Epithelial cell of umbilical artery (primary cell): ENCODE measurements around the gene OR10G7. TPM values are rescaled to one million over a fixed set of nuclear protein-coding genes. Genes with fewer than 3 reads are reported as not detected.

Source experiments
- total RNA-seq: library from RNA; depleted of rRNA; stranded (reverse); fragments of >200 nt; gene quantifications from 2 replicates; pipeline ENCODE4 v1.2.3, GENCODE V29; 2014

Gene OR10G7
- not detected in 2 replicates for total RNA-seq

GRCh38 chr11:124041254-124041653, at the start of gene OR10G7:
OR10G7 (minus strand) TSS chr11:124041325; CDS start chr11:124039001, 2,324 bp downstream.

DNA sequence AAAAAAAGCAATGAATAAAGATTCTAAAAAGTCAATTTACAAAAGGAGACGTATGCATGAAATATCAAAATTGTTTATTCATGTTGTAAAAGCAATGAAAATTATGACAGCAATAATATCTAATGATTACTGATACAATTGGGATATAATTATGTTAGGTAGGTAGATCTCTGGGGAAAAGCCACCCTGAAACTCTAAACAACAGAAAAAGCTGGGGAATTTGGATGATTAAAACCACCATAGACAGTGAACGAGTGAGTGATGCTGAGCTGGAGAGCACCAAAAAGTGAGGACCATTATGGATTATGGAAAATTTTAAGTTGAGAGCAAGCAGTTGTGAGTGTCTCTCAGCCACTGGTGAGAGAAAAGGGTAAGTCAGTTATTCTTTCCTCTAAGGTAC, 14.6 kb downstream of the OR10G7 start, which contains the start of gene OR10G8:
Gene OR10G8 (plus strand): TSS at position 301 of the 400 bp plus-strand sequence. CDS start 2,825 bp downstream, outside the sequence.

DNA sequence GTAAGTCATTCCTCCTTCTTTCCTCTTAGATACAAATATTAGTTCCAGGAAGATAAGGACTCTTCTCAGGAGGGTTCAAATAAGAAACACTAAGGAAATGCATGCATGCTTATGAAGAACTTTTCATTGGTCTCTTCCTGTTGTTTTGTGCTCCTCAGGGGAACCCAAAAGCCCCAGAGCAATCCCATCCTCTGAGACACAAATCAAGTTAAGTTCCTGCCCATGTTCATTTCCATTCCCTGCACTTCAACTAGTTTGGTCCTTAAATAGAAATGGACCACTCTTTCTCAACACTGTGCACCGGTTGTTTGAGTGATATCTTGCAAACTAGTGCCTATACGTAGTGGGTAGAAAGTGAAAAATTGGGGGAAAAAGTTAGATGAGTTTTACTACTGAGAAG, 28.4 kb downstream of the OR10G7 start, which contains the start of gene OR10G4:
Gene OR10G4 (plus strand): TSS at position 301 of the 400 bp plus-strand sequence. CDS start 2,578 bp downstream, outside the sequence.

DNA sequence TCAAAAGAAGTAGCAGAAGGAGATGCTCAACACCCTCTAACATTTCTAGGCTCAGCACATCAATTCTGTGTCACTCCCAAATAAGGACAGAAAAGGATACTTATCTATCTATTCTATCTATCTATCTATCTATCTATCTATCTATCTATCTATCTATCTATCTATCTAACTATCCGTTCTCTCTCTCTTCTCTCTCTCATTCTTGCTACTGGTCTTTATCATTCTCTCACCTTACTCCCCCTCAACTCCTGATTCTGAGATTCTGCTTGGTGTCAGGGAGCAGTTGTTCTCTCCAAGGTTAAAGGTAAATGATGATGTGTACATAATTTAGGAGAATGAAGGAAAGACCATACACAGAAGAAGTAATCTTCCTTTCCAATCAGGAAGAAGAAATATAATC, 46.0 kb downstream of the OR10G7 start, which contains the start of gene OR10G6:
Gene OR10G6 (minus strand): TSS at position 43 of the 400 bp plus-strand sequence. CDS start 0 bp downstream, at position 43.

Other genes starting within 250 kb of the OR10G7 start
- gene OR6M1, start 235.0 kb downstream of the OR10G7 start, total RNA-seq, result not detected in 2 replicates
- gene TMEM225, start 155.7 kb downstream of the OR10G7 start, total RNA-seq, result not detected in 2 replicates
- under 0.01 TPM in 1 of 2 replicates, not detected in the other for gene OR8D4, start 139.2 kb downstream of the OR10G7 start, total RNA-seq
- gene OR4D5, start 101.7 kb downstream of the OR10G7 start, total RNA-seq, result not detected in 2 replicates
- gene OR6T1, start 97.5 kb downstream of the OR10G7 start, total RNA-seq, result not detected in 2 replicates
- gene OR10S1, start 63.5 kb downstream of the OR10G7 start, total RNA-seq, result not detected in 2 replicates
- not detected in 2 replicates for gene OR10G6, start 46.2 kb downstream of the OR10G7 start, total RNA-seq
- not detected in 2 replicates for gene OR10G4, start 28.3 kb downstream of the OR10G7 start, total RNA-seq
- gene OR10G9, start 18.3 kb downstream of the OR10G7 start, total RNA-seq, result not detected in 2 replicates
- gene OR10G8, start 14.5 kb downstream of the OR10G7 start, total RNA-seq, result not detected in 2 replicates
- gene VWA5A, start 74.1 kb upstream of the OR10G7 start, total RNA-seq, result 13.7 and 18.5 TPM in 2 replicates
- gene OR10D3, start 142.0 kb upstream of the OR10G7 start, total RNA-seq, result not detected in 2 replicates
- not detected in 2 replicates for gene OR8G1, start 199.8 kb upstream of the OR10G7 start, total RNA-seq
- not detected in 2 replicates for gene OR8G5, start 215.1 kb upstream of the OR10G7 start, total RNA-seq